ENCODE results near the gene RBMS1. TPM values are rescaled to one million over a fixed set of nuclear protein-coding genes. Genes with fewer than 3 reads are reported as not detected.

The RBMS1 gene
- polyA plus RNA-seq, 1 experiment = 107 TPM

- Histone ChIP-seq H3K27me3 (ENCODE audit: control insufficient read depth, insufficient read depth, low read length) (no peaks in the 10 kb centered on the region), H3K27ac (ENCODE audit: low read depth, low read length) (no peak overlapping the region), H3K9me3 (ENCODE audit: control insufficient read depth, insufficient read depth, low read length) (no peaks in the 10 kb centered on the region), H3K4me3 (ENCODE audit: low read depth, low read length) (no peak overlapping the region)
- CTCF ChIA-PET = interaction anchor here (0.5 to 1.8 kb wide), 3 partner anchors 56 to 615 kb away, joined by 5 to 7 read pairs (median 7); no protein-coding TSS in a partner anchor
- POLR2A ChIA-PET = no interaction called here
- no peak for DNase-seq (ENCODE audit: low read depth, low spot score)
- TF ChIP-seq CTCF (IDR thresholded peaks at IDR 0.05; ENCODE audit: low read depth, low read length) = no peak
These were observed 113.0 kb downstream of the RBMS1 start for GRCh38 chr2:160380611-160381010.

GRCh38 chr2:160380000-160380570 is 113.5 kb downstream of the RBMS1 start:
- H3K9me3 ChIP-seq (ENCODE audit: control insufficient read depth, insufficient read depth, low read length) = no peaks in the 10 kb centered on the region
- H3K27ac ChIP-seq (ENCODE audit: low read depth, low read length) = peak overlapping the region; percentile 57
- no peak for TF ChIP-seq CTCF (IDR thresholded peaks at IDR 0.05; ENCODE audit: low read depth, low read length)
- POLR2A ChIA-PET = no interaction called here
- H3K27me3 ChIP-seq (ENCODE audit: control insufficient read depth, insufficient read depth, low read length) = no peaks in the 10 kb centered on the region
- no peak for DNase-seq (ENCODE audit: low read depth, low spot score)
- CTCF ChIA-PET = interaction anchor here (1.8 kb wide), 1 partner anchor 56 kb away, joined by 7 read pairs; no protein-coding TSS in a partner anchor
- no peak overlapping the region for H3K4me3 ChIP-seq (ENCODE audit: low read depth, low read length)

GRCh38 chr2:160379399-160379798 is 114.2 kb downstream of the RBMS1 start:
- Histone ChIP-seq H3K4me3 (ENCODE audit: low read depth, low read length) (no peak overlapping the region), H3K9me3 (ENCODE audit: control insufficient read depth, insufficient read depth, low read length) (no peaks in the 10 kb centered on the region), H3K27me3 (ENCODE audit: control insufficient read depth, insufficient read depth, low read length) (no peaks in the 10 kb centered on the region), H3K27ac (ENCODE audit: low read depth, low read length) (peak overlapping the region; percentile 84)
- ChIA-PET CTCF (no interaction called here), POLR2A (interaction anchor here (0.6 kb wide), 1 partner anchor 72 kb away, joined by 7 read pairs; no protein-coding TSS in a partner anchor)
- DNase-seq (ENCODE audit: low read depth, low spot score) = peak; percentile 83
- TF ChIP-seq CTCF (IDR thresholded peaks at IDR 0.05; ENCODE audit: low read depth, low read length) = no peak

- Histone ChIP-seq H3K27ac (ENCODE audit: low read depth, low read length) (no peak overlapping the region), H3K4me3 (ENCODE audit: low read depth, low read length) (no peak overlapping the region), H3K9me3 (ENCODE audit: control insufficient read depth, insufficient read depth, low read length) (no peaks in the 10 kb centered on the region), H3K27me3 (ENCODE audit: control insufficient read depth, insufficient read depth, low read length) (no peaks in the 10 kb centered on the region)
- TF ChIP-seq CTCF (IDR thresholded peaks at IDR 0.05; ENCODE audit: low read depth, low read length) = no peak
- POLR2A ChIA-PET = no interaction called here
- DNase-seq (ENCODE audit: low read depth, low spot score) = no peak
- CTCF ChIA-PET = interaction anchor here (0.9 to 1.0 kb wide), 2 partner anchors 10 to 108 kb away, joined by 3 read pairs; no protein-coding TSS in a partner anchor
These were observed 116.2 kb downstream of the RBMS1 start for GRCh38 chr2:160377204-160377995.

GRCh38 chr2:160376576-160376975 is 117.0 kb downstream of the RBMS1 start:
- no peak for TF ChIP-seq CTCF (IDR thresholded peaks at IDR 0.05; ENCODE audit: low read depth, low read length)
- no peaks in the 10 kb centered on the region for H3K9me3 ChIP-seq (ENCODE audit: control insufficient read depth, insufficient read depth, low read length)
- no peak for DNase-seq (ENCODE audit: low read depth, low spot score)
- H3K27me3 ChIP-seq (ENCODE audit: control insufficient read depth, insufficient read depth, low read length) = no peaks in the 10 kb centered on the region
- POLR2A ChIA-PET = no interaction called here
- CTCF ChIA-PET = interaction anchor here (1.1 to 1.9 kb wide), 3 partner anchors 21 to 617 kb away, joined by 3 to 8 read pairs (median 4); no protein-coding TSS in a partner anchor
- no peak overlapping the region for H3K4me3 ChIP-seq (ENCODE audit: low read depth, low read length)
- H3K27ac ChIP-seq (ENCODE audit: low read depth, low read length) = no peak overlapping the region
